ENCODE data around the gene BORCS8. TPM values are rescaled to one million over a fixed set of nuclear protein-coding genes. Genes with fewer than 3 reads are reported as not detected.

Gene BORCS8
- total and polyA plus RNA-seq, 12 donors = 21.1 to 33.2 (median 25.0) TPM

GRCh38 chr19:19147344-19147743, 44.6 kb downstream of the BORCS8 start:
- H3K4me3 ChIP-seq = no peak overlapping the region
- intact Hi-C loops (cut with DNase I) = loop anchor here in 5 of 10 donors (2.0 to 10.0 kb wide), 5 partner anchors 27 to 197 kb away; no protein-coding TSS in a partner anchor
- TF ChIP-seq, protein P1, sequence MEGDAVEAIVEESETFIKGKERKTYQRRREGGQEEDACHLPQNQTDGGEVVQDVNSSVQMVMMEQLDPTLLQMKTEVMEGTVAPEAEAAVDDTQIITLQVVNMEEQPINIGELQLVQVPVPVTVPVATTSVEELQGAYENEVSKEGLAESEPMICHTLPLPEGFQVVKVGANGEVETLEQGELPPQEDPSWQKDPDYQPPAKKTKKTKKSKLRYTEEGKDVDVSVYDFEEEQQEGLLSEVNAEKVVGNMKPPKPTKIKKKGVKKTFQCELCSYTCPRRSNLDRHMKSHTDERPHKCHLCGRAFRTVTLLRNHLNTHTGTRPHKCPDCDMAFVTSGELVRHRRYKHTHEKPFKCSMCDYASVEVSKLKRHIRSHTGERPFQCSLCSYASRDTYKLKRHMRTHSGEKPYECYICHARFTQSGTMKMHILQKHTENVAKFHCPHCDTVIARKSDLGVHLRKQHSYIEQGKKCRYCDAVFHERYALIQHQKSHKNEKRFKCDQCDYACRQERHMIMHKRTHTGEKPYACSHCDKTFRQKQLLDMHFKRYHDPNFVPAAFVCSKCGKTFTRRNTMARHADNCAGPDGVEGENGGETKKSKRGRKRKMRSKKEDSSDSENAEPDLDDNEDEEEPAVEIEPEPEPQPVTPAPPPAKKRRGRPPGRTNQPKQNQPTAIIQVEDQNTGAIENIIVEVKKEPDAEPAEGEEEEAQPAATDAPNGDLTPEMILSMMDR (IDR thresholded peaks at IDR 0.05) = no peak
- peaks cover 0 to 4% (median 0%) of the 10 kb centered on the region in 11 donors for H3K9me3 ChIP-seq
- H3K27me3 ChIP-seq = no peaks in the 10 kb centered on the region
- WGBS, 2 donors = 93 to 94% methylated on average over 5 of the region's 5 CpGs
- ATAC-seq = no peak
- peaks cover 0 to 33% (median 0%) of the 10 kb centered on the region in 9 donors for H3K36me3 ChIP-seq
- DNase-seq = no peak
- peaks cover 0 to 9% (median 4%) of the 10 kb centered on the region in 9 donors for H3K4me1 ChIP-seq
- no peak overlapping the region for H3K27ac ChIP-seq

- Histone ChIP-seq H3K4me1 (peaks cover 0 to 9% (median 4%) of the 10 kb centered on the region in 9 donors), H3K9me3 (peaks cover 0 to 4% (median 0%) of the 10 kb centered on the region in 11 donors), H3K27ac (no peak overlapping the region), H3K27me3 (no peaks in the 10 kb centered on the region), H3K36me3 (peaks cover 0 to 33% (median 0%) of the 10 kb centered on the region in 9 donors), H3K4me3 (no peak overlapping the region)
- intact Hi-C loops (cut with DNase I) = loop anchor here in 5 of 10 donors (1.0 to 10.0 kb wide), 6 partner anchors 28 to 198 kb away; no protein-coding TSS in a partner anchor
- DNase-seq (no peak), ATAC-seq (peak in 1 of 8 donors; percentile 4)
- TF ChIP-seq, protein P1 (IDR thresholded peaks at IDR 0.05) = no peak
- 97 to 100% methylated on average over 7 of the region's 7 CpGs for WGBS, 2 donors
These were observed 45.1 kb downstream of the BORCS8 start for GRCh38 chr19:19146865-19147264.

GRCh38 chr19:19145684-19146608, 46.0 kb downstream of the BORCS8 start:
- Histone ChIP-seq H3K27me3 (no peaks in the 10 kb centered on the region), H3K4me1 (peaks cover 0 to 9% (median 4%) of the 10 kb centered on the region in 9 donors), H3K4me3 (peak overlapping the region in 6 of 10 donors; percentile 10 to 37 (median 27)), H3K27ac (peak overlapping the region in 5 of 10 donors; percentile 12 to 65 (median 31)), H3K36me3 (peaks cover 0 to 33% (median 0%) of the 10 kb centered on the region in 9 donors), H3K9me3 (peaks cover 0 to 4% (median 0%) of the 10 kb centered on the region in 11 donors)
- 33 to 37% methylated on average over 47 of the region's 47 CpGs for WGBS, 2 donors
- ATAC-seq (peak; percentile 65 to 84 (median 76)), DNase-seq (peak; percentile 76 to 83)
- intact Hi-C loops (cut with DNase I) = loop anchor here in 5 of 10 donors (1.0 to 10.0 kb wide), 6 partner anchors 29 to 199 kb away; no protein-coding TSS in a partner anchor
- TF ChIP-seq, protein P1 (IDR thresholded peaks at IDR 0.05) = peak; percentile 88 to 93 (median 91)

DNA sequence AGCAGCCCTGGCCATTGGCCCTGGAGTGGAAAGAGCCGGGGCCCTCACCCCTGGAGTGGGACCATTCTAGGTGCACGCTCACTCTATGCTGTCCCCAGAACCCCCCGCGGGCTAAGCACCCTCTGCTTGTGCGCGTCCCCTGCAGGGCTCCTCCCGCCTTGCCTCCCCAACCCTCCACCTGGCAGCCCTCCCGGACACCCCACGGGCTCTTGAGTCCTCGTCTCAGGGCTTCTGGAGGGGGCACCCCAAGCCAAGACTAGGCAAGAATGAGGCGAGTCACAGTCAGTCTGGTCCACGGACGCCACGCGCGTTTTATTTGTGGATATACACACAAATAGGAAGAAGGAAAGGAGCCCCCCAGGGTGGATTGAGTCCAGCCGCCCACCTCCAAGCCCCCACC, 46.7 kb downstream of the BORCS8 start:
- peak overlapping the region in 4 of 10 donors; percentile 12 to 65 (median 46) for H3K27ac ChIP-seq
- intact Hi-C loops (cut with DNase I) = loop anchor here in 4 of 10 donors (2.0 to 10.0 kb wide), 5 partner anchors 30 to 200 kb away; no protein-coding TSS in a partner anchor
- DNase-seq = no peak

More for the DNA sequence above, 46.7 kb downstream of the BORCS8 start:
- TF ChIP-seq, protein P1 (IDR thresholded peaks at IDR 0.05) = no peak
- ATAC-seq = peak in 3 of 8 donors; percentile 6 to 32 (median 11)
- WGBS, 2 donors = 87 to 89% methylated on average over 17 of the region's 17 CpGs
- H3K9me3 ChIP-seq = peaks cover 0 to 4% (median 0%) of the 10 kb centered on the region in 11 donors
- H3K27me3 ChIP-seq = no peaks in the 10 kb centered on the region
- no peak overlapping the region for H3K4me3 ChIP-seq
- peaks cover 0 to 9% (median 4%) of the 10 kb centered on the region in 9 donors for H3K4me1 ChIP-seq
- peaks cover 0 to 33% (median 0%) of the 10 kb centered on the region in 9 donors for H3K36me3 ChIP-seq
